Aorta (tissue), 5 donors: ENCODE measurements around the gene CPNE7. TPM values are rescaled to one million over a fixed set of nuclear protein-coding genes. Genes with fewer than 3 reads are reported as not detected.

ENCODE experiments used
- ATAC-seq: fragments of 200-7000 bp; cut with Tn5 transposase; one replicate; pipeline ENCODE4 v1.9.1; 2022; ENCODE audit warnings: moderate library complexity; ENCODE audit not compliant: low FRiP score
- DNase-seq, 2 donors: peaks; one replicate each; pipeline ENCODE4 v3.0.0-alpha.2; 2020
- H3K27ac ChIP-seq, 2 donors: one replicate each; pipeline ENCODE4 v1.5.1; 2013; ENCODE audit warnings: low read length in 2 of 2, mild to moderate bottlenecking in 2 of 2, moderate library complexity in 2 of 2, control low read depth in 1 of 2, inconsistent platforms in 1 of 2, low read depth in 1 of 2
- H3K27me3 ChIP-seq, 2 donors: one replicate each; pipeline ENCODE4 v1.6.1; 2013; ENCODE audit warnings: control low read depth in 1 of 2, low read length in 1 of 2, mild to moderate bottlenecking in 1 of 2, moderate library complexity in 1 of 2; ENCODE audit not compliant: insufficient read depth in 2 of 2, control insufficient read depth in 1 of 2
- H3K36me3 ChIP-seq, 2 donors: one replicate each; pipeline ENCODE4 v1.6.1; 2013; ENCODE audit warnings: control low read depth in 1 of 2, low read length in 1 of 2, mild to moderate bottlenecking in 1 of 2; ENCODE audit not compliant: insufficient read depth in 2 of 2, control insufficient read depth in 1 of 2
- H3K4me1 ChIP-seq, 2 donors: one replicate each; pipeline ENCODE4 v1.6.1; 2013; ENCODE audit warnings: low read length in 2 of 2, control low read depth in 1 of 2, mild to moderate bottlenecking in 1 of 2, moderate library complexity in 1 of 2; ENCODE audit not compliant: insufficient read depth in 2 of 2, control insufficient read depth in 1 of 2
- H3K4me3 ChIP-seq, 2 donors: one replicate each; pipeline ENCODE4 v1.5.1; 2013; ENCODE audit warnings: low read length in 2 of 2, control low read depth in 1 of 2, mild to moderate bottlenecking in 1 of 2
- H3K9me3 ChIP-seq: one replicate; pipeline ENCODE4 v1.6.1; 2013; ENCODE audit warnings: mild to moderate bottlenecking, low read length; ENCODE audit not compliant: control insufficient read depth
- WGBS, 2 donors: extraction: QIAGEN DNeasy Blood & Tissue Kit; methylation state at CpG; one replicate each; pipeline ENCODE4 v1.1.7; 2013; 5-methylcytosine and 5-hydroxymethylcytosine counted together
- intact Hi-C, 2 donors: fragments of 100-400 bp; cut with DNase I; formaldehyde crosslinking; loops; one replicate each; pipeline versions ENCODE4 v1.14.2 to v1.15.0; 2022
- polyA plus RNA-seq, 2 donors: library from polyadenylated mRNA; stranded (reverse); fragments of 200-250 nt; gene quantifications; one replicate each; pipeline ENCODE4 v1.2.3, GENCODE V29; 2013
- total RNA-seq, 2 donors: library from RNA; stranded (reverse); fragmentation: NEBNext Ultra II Directional; extraction: Animal tissue kit (Norgen Biotek cat#: 25700); gene quantifications; one replicate each; pipeline ENCODE4 v1.2.1, GENCODE V29; 2021
- donor health status: healthy with polysubstance abuse.
- donor health status: Bipolar disorder and iron deficiency.
- donor health status: DM: no; HTN: no; CAD: no.
- donor health status: DM: no; HTN: no; CAD: no.
- donor health status: DM: yes; HTN: yes; CAD: no.

The CPNE7 gene
- total and polyA plus RNA-seq, 4 donors: 0.13 to 0.69 (median 0.39) TPM

DNA sequence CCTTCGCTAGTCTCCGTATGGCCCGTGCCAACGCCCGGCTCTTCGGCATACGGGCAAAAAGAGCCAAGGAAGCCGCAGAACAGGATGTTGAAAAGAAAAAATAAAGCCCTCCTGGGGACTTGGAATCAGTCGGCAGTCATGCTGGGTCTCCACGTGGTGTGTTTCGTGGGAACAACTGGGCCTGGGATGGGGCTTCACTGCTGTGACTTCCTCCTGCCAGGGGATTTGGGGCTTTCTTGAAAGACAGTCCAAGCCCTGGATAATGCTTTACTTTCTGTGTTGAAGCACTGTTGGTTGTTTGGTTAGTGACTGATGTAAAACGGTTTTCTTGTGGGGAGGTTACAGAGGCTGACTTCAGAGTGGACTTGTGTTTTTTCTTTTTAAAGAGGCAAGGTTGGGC, 12.6 kb upstream of the CPNE7 start:
- intact Hi-C loops: loop anchor here in 1 of 2 donors (10.0 kb wide), 1 partner anchor 318 kb away; no protein-coding TSS in a partner anchor

DNA sequence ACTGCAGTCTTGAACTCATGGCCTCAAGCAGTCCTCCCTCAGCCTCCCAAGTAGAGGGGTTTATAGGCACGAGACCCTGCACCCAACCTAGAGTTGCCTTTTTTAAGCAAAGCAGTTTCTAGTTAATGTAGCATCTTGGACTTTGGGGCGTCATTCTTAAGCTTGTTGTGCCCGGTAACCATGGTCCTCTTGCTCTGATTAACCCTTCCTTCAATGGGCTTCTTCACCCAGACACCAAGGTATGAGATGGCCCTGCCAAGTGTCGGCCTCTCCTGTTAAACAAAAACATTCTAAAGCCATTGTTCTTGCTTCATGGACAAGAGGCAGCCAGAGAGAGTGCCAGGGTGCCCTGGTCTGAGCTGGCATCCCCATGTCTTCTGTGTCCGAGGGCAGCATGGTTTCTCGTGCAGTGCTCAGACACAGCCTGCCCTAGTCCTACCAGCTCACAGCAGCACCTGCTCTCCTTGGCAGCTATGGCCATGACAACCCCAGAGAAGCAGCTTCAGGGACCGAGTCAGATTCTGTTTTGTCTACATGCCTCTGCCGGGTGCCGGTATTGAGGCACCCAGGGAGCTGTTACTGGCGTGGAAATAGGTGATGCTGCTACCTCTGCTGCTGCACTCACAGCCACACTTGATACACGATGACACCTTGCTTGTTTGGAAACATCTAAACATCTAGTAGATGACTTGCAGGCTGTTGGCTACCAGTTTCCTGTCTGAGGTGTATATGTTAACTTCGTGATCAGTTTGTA, 11.7 kb upstream of the CPNE7 start:
- Histone ChIP-seq H3K27me3 (peaks cover 0 to 2% of the 10 kb centered on the region in 2 donors), H3K36me3 (peaks cover 0 to 13% of the 10 kb centered on the region in 2 donors), H3K9me3 (no peaks in the 10 kb centered on the region), H3K4me3 (no peak overlapping the region), H3K27ac (no peak overlapping the region), H3K4me1 (no peaks in the 10 kb centered on the region)
- no peak for ATAC-seq
- DNase-seq: no peak
- intact Hi-C loops: loop anchor here in 1 of 2 donors (10.0 kb wide), 1 partner anchor 319 kb away; no protein-coding TSS in a partner anchor
- 57 to 62% methylated on average over 12 of the region's 12 CpGs for WGBS, 2 donors

More for the DNA sequence above, 12.6 kb upstream of the CPNE7 start:
- WGBS, 2 donors: 70 to 75% methylated on average over 12 of the region's 12 CpGs
- H3K36me3 ChIP-seq: peaks cover 0 to 13% of the 10 kb centered on the region in 2 donors
- H3K27me3 ChIP-seq: peaks cover 0 to 2% of the 10 kb centered on the region in 2 donors
- DNase-seq (no peak), ATAC-seq (no peak)
- no peaks in the 10 kb centered on the region for H3K4me1 ChIP-seq
- H3K4me3 ChIP-seq: no peak overlapping the region
- no peak overlapping the region for H3K27ac ChIP-seq
- no peaks in the 10 kb centered on the region for H3K9me3 ChIP-seq

DNA sequence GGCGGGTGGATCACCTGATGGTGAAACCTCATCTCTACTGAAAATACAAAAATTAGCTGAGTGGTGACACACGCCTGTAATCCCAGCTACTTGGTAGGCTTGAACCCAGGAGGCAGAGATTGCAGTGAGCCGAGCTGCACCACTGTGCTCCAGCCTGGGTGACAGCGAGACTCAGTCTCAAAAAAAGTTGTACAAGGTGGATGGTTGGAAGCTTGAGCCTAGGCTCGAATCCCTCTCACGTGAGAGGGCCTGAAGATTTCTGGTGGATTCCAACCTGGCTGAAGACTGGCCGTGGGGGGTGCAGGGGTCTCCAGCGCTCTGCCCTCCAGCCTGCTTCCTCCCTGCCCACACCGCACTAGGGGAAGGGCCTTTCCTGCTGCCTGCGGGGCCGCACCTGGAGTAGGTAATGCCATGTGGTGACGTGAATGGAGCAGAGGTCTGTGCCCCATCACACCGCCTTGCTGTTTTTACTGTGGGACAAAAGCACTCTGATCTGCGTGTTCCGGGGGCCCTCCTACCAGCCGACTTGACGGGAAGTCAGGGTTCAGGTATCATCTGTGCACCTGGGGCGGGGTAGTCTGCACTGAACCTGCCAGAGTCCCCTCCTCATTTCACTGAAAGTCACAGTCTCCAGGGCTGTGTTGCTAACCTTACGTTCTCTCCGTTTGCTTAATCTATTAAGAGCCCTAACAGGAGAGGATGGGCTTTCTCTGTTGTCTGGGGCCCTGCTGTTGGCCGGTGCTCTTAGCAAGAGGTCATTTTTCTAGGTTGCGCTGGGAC, 10.9 kb upstream of the CPNE7 start:
- Histone ChIP-seq H3K4me1 (no peaks in the 10 kb centered on the region), H3K4me3 (no peak overlapping the region), H3K27ac (no peak overlapping the region), H3K9me3 (no peaks in the 10 kb centered on the region), H3K36me3 (peaks cover 0 to 13% of the 10 kb centered on the region in 2 donors), H3K27me3 (peaks cover 0 to 2% of the 10 kb centered on the region in 2 donors)
- 65 to 72% methylated on average over 22 of the region's 22 CpGs for WGBS, 2 donors
- intact Hi-C loops: loop anchor here in 1 of 2 donors (10.0 kb wide), 1 partner anchor 320 kb away; no protein-coding TSS in a partner anchor
- ATAC-seq (no peak), DNase-seq (no peak)

DNA sequence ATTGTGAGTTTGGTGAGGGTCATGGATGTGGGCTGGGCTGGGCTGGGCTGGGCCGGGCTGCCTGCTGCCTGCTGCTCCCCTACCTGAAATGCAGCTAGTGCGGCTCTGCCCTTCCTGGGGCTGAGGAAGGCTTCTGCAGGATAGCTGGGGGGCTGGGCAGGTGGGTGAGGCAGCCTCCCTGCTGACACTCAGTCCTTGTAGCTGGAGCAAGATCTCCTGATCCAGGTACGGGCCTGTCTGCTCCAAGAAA, 10.4 kb upstream of the CPNE7 start:
- intact Hi-C loops: loop anchor here in 1 of 2 donors (10.0 kb wide), 1 partner anchor 320 kb away; no protein-coding TSS in a partner anchor
- Histone ChIP-seq H3K36me3 (peaks cover 0 to 13% of the 10 kb centered on the region in 2 donors), H3K9me3 (no peaks in the 10 kb centered on the region), H3K4me1 (no peaks in the 10 kb centered on the region), H3K27ac (no peak overlapping the region), H3K27me3 (peaks cover 0 to 2% of the 10 kb centered on the region in 2 donors), H3K4me3 (no peak overlapping the region)
- WGBS, 2 donors: 40 to 41% methylated on average over 3 of the region's 3 CpGs
- ATAC-seq (no peak), DNase-seq (no peak)

DNA sequence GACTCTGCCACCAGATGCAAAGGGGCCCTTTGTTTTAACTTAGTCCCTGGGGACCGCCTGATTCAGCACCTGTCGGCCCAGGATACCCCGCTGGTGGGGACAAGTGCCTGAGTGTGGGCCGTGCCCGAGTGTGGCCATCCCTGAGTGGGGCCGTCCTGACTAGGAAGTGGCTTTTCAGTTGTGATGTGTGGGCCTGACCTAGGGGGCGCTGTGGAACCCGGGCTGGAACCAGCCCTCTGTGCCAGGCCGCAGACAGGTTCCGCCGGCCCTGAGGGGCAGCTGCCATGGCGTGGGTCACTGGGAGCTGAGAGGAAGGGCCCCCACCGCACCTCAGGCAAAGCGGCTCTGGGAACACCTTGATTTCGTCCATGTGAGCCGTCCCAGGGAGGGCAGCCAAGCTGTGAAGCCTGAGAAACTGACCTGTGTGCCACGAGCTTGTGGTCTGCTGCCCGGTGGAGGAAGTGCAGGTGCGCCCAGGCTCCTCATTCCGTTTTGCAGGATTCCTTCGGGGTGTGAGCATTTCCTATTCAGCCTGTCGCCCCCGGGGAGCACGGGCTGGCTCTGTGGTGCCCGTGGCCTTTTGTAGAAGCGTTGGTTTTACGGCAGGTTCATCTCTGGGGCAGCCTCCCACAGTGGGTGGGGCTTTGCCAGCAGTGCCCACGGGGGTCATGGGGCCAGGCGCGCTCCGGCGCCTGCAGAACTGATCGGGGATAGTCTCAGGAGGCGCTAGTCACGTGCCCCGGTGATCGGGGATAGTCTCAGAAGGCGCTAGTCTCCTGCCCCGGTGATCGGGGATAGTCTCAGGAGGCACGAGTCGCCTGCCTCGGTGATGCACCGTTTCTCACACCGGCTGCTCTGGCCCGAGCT, 9.8 kb upstream of the CPNE7 start:
- WGBS, 2 donors: 3 to 4% methylated on average over 46 of the region's 46 CpGs
- intact Hi-C loops: loop anchor here in 1 of 2 donors (10.0 kb wide), 1 partner anchor 321 kb away; no protein-coding TSS in a partner anchor
- H3K27me3 ChIP-seq: peaks cover 0 to 2% of the 10 kb centered on the region in 2 donors
- no peak overlapping the region for H3K4me3 ChIP-seq
- no peaks in the 10 kb centered on the region for H3K9me3 ChIP-seq
- H3K4me1 ChIP-seq: no peaks in the 10 kb centered on the region
- DNase-seq (peak in 1 of 2 donors; percentile 84), ATAC-seq (peak; percentile 26)
- H3K36me3 ChIP-seq: peaks cover 0 to 13% of the 10 kb centered on the region in 2 donors
- H3K27ac ChIP-seq: no peak overlapping the region

DNA sequence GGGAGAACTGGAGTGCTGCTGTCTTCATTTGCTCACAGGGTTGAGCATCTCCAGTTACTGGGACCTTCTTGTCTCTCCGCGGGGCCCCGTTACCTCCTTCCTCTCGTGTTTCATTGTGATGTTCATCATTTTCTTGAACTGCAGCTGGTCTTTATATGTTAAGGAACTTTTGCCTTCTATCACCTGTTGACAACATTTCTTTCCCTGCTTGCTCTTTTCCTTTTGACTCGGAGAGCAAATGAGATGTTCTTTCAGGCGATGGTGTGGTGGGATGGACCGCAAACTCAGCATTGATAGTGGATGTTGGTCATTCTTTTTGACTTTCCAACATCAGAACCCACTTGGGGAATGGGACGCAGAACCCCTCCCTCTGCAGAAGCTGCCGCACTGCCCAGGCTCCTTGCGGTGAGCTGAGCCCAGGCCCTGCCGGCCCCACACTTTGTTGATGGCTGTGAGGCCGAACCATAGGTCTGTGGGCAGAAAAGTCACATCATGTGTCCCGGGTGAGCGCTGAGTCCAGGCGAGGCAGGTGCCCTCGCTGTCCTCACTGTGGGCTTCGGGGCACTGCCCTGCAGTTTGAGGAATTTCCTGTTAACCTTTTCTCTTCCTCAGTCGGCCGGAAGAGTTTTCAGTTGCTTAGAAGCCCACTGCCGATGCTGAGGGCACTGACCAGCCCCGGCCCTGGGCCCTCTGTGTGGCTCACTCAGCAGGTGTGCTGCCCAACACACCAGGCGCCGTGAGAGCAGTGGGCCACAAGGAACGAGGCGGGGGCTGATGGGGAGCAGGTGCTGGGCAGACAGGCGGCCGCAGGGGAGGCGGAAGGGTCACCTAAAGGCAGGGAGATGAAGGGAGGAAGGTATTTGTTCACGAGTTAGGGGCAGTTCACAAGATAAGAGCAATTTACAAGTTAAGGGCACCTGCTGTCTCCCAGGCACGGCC, 7.6 kb upstream of the CPNE7 start:
- H3K27ac ChIP-seq: no peak overlapping the region
- no peak for ATAC-seq
- H3K4me1 ChIP-seq: no peaks in the 10 kb centered on the region
- H3K27me3 ChIP-seq: peaks cover 0 to 2% of the 10 kb centered on the region in 2 donors
- no peak for DNase-seq
- no peaks in the 10 kb centered on the region for H3K9me3 ChIP-seq
- peaks cover 0 to 8% of the 10 kb centered on the region in 2 donors for H3K36me3 ChIP-seq
- 85 to 88% methylated on average over 30 of the region's 30 CpGs for WGBS, 2 donors
- no peak overlapping the region for H3K4me3 ChIP-seq
- intact Hi-C loops: loop anchor here in 1 of 2 donors (10.0 kb wide), 1 partner anchor 323 kb away; no protein-coding TSS in a partner anchor

DNA sequence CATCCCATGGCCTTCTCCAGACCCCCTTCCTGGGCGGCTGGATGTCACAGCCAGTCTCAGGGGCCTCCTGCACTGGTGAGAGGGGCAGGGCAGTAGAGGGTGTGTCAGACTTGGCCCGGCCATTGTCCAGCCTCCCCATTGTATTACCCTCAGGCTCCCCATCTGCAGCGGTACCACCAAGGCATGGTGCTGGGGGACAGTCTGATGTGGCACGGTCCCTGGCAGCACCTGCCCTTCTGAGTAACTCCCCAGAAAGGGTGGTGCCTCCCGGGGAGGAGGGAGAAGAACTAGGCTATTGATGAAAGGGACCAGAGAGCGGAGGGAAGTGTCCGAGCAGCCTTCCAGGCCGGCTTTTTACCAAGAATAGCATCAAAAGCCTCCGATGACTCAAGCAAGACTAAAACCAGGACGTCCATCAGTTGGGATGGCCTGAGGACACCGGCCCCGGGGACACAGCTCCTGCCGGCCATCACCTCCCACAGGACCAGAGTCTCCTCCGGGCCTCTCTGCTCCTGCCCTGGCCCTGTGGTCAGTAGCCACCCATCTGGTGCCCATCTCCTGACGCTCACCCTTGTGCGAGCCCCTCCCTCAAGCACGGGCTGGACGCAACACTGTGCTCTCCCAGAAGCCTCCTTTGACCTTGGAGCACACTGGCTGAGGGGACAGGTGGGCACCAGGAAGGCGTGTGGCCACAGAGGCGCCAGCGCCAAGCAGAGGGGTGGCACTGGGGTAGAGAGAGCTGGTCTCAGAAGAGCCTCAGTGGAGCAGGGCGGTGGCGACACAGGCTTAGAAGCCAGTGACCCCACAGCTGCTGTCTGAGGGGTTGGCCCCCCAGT, 5.8 kb upstream of the CPNE7 start:
- intact Hi-C loops: loop anchor here in 1 of 2 donors (10.0 kb wide), 1 partner anchor 325 kb away; no protein-coding TSS in a partner anchor
- Histone ChIP-seq H3K4me3 (no peak overlapping the region), H3K27me3 (peaks cover 0 to 2% of the 10 kb centered on the region in 2 donors), H3K27ac (no peak overlapping the region), H3K36me3 (no peaks in the 10 kb centered on the region), H3K9me3 (no peaks in the 10 kb centered on the region), H3K4me1 (no peaks in the 10 kb centered on the region)
- WGBS, 2 donors: 74 to 78% methylated on average over 23 of the region's 23 CpGs
- DNase-seq (no peak), ATAC-seq (no peak)
